WTC11 (cell line): ENCODE measurements around the gene CAPRIN1. TPM values are rescaled to one million over a fixed set of nuclear protein-coding genes. Genes with fewer than 3 reads are reported as not detected.

Experiments
- ATAC-seq: fragments of 200-7000 bp; cut with Tn5 transposase; 2 replicates; pipeline ENCODE4 v1.10.0; 2021; ENCODE audit warnings: mild to moderate bottlenecking, moderate library complexity
- CTCF ChIA-PET: fragments of 300-600 bp; sonication (Branson Sonifier 250); formaldehyde crosslinking; loops from one replicate; lab custom pipeline; 2021; ENCODE audit warnings: antibody characterized with exemption; lab: Charles Lee
- POLR2A ChIA-PET: fragments of 350-600 bp; sonication (Branson Sonifier 250); formaldehyde crosslinking; loops from one replicate; lab custom pipeline; 2021; ENCODE audit warnings: antibody characterized with exemption; lab: Charles Lee
- DNase-seq: peaks from one replicate; pipeline ENCODE4 v3.0.0; 2021; ENCODE audit warnings: low spot score
- H3K27ac Mint-ChIP-seq: 2 replicates; pipeline ENCODE4 v1.8.0; 2021; ENCODE audit warnings: mixed read lengths
- H3K27me3 Mint-ChIP-seq: 2 replicates; pipeline ENCODE4 v1.8.0; 2021; ENCODE audit warnings: low read depth, mild to moderate bottlenecking, moderate library complexity, mixed read lengths
- H3K36me3 Mint-ChIP-seq: 2 replicates; pipeline ENCODE4 v1.8.0; 2021; ENCODE audit warnings: mixed read lengths
- H3K4me1 Mint-ChIP-seq: 2 replicates; pipeline ENCODE4 v1.8.0; 2022; ENCODE audit warnings: mixed read lengths
- H3K4me3 Mint-ChIP-seq: 2 replicates; pipeline ENCODE4 v1.8.0; 2021; ENCODE audit warnings: mild to moderate bottlenecking, moderate library complexity, mixed read lengths
- H3K9me3 Mint-ChIP-seq: 2 replicates; pipeline ENCODE4 v1.8.0; 2021; ENCODE audit warnings: mixed read lengths
- FOXP1 ChIP-seq: sonication (generic); formaldehyde crosslinking; IDR thresholded peaks from 2 replicates; pipeline ENCODE4 v1.8.0; 2022; ENCODE audit warnings: missing genetic modification reagents, mild to moderate bottlenecking, moderate library complexity, borderline replicate concordance
- HMGA2 ChIP-seq: fragments of 250-450 bp; sonication (Bioruptor Pico); IDR thresholded peaks from 2 replicates; pipeline ENCODE4 v1.4.0; 2021; ENCODE audit warnings: mild to moderate bottlenecking, moderate library complexity
- JAZF1 ChIP-seq: fragments of 250-450 bp; sonication (Bioruptor Pico); IDR thresholded peaks from 2 replicates; pipeline ENCODE4 v1.9.0; 2021; ENCODE audit warnings: moderate library complexity, mild to moderate bottlenecking, inconsistent platforms
- NR2C2 ChIP-seq: sonication (generic); formaldehyde crosslinking; IDR thresholded peaks from 2 replicates; pipeline ENCODE4 v1.8.0; 2022; ENCODE audit warnings: mild to moderate bottlenecking, missing genetic modification reagents
- SOX15 ChIP-seq: fragments of 250-450 bp; sonication (Bioruptor Pico); IDR thresholded peaks from 2 replicates; pipeline ENCODE4 v1.9.0; 2021; ENCODE audit warnings: mild to moderate bottlenecking
- TEAD4 ChIP-seq: sonication (generic); formaldehyde crosslinking; IDR thresholded peaks from 2 replicates; pipeline ENCODE4 v1.8.0; 2022; ENCODE audit warnings: mild to moderate bottlenecking, missing genetic modification reagents
- ZNF219 ChIP-seq: sonication (generic); formaldehyde crosslinking; IDR thresholded peaks from 2 replicates; pipeline ENCODE4 v1.8.0; 2023; ENCODE audit warnings: missing genetic modification reagents, mild to moderate bottlenecking, borderline replicate concordance
- ZNF416 ChIP-seq: fragments of 250-450 bp; sonication (Bioruptor Pico); IDR thresholded peaks from 2 replicates; pipeline ENCODE4 v1.9.0; 2021; ENCODE audit warnings: mild to moderate bottlenecking, inconsistent platforms
- total RNA-seq: library from RNA; stranded (reverse); gene quantifications from 3 replicates; pipeline ENCODE4 v1.2.3, GENCODE V29; 2021
- TF ChIP-seq, protein P1 (sequence below): sonication (generic); formaldehyde crosslinking; IDR thresholded peaks from 2 replicates; pipeline ENCODE4 v1.8.1; 2023; ENCODE audit warnings: mild to moderate bottlenecking, moderate library complexity, missing genetic modification reagents
- TF ChIP-seq, protein P2 (sequence below): fragments of 250-450 bp; sonication (Bioruptor Pico); IDR thresholded peaks from 2 replicates; pipeline ENCODE4 v1.9.0; 2021; ENCODE audit warnings: mild to moderate bottlenecking
- TF ChIP-seq, protein P3 (sequence below): sonication (generic); formaldehyde crosslinking; IDR thresholded peaks from 2 replicates; pipeline ENCODE4 v1.8.0; 2023; ENCODE audit warnings: mild to moderate bottlenecking, missing genetic modification reagents
- TF ChIP-seq, protein P4 (sequence below): sonication (generic); formaldehyde crosslinking; IDR thresholded peaks from 2 replicates; pipeline ENCODE4 v1.8.1; 2023; ENCODE audit warnings: mild to moderate bottlenecking, missing genetic modification reagents
- TF ChIP-seq, protein P5 (sequence below): sonication (generic); formaldehyde crosslinking; IDR thresholded peaks from 2 replicates; pipeline ENCODE4 v1.8.0; 2022; ENCODE audit warnings: mild to moderate bottlenecking, missing genetic modification reagents
- TF ChIP-seq, protein P6 (sequence below): sonication (generic); formaldehyde crosslinking; IDR thresholded peaks from 2 replicates; pipeline ENCODE4 v1.8.1; 2022; ENCODE audit warnings: low read depth, mild to moderate bottlenecking, moderate library complexity, missing genetic modification reagents, borderline replicate concordance
- TF ChIP-seq, protein P7 (sequence below): sonication (generic); formaldehyde crosslinking; IDR thresholded peaks from 2 replicates; pipeline ENCODE4 v1.8.0; 2023; ENCODE audit warnings: missing genetic modification reagents

The CAPRIN1 gene
- total RNA-seq, 1 experiment from 2014 or later, result 288 TPM

DNA sequence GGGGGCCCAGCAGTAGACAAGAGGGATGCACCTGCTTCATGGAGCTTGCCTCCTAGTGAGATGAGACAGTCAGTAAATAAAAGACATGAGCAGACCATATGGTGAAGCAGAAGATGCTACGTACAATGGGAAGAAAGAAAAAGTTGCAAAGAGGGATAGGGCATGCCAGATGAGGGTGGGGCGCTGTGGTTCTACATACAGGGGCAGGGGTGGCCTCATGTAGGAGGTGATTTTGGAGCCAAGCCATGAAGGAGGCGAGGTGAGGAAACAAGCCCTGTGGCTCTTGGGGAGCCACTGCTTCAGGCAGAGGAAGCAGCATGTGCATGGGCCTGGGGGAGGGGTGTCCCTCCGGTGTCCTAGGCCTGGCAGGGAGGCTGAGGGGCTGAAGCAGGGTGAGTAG is 69.1 kb downstream of the CAPRIN1 start:
- Mint-ChIP-seq H3K4me3 (no peak overlapping the region), H3K36me3 (peaks cover 76% of the 10 kb centered on the region), H3K9me3 (no peaks in the 10 kb centered on the region), H3K4me1 (no peaks in the 10 kb centered on the region), H3K27ac (no peak overlapping the region), H3K27me3 (no peaks in the 10 kb centered on the region)
- ChIA-PET POLR2A (no interaction called here), CTCF (no interaction called here)
- ATAC-seq (no peak), DNase-seq (no peak)
- TF ChIP-seq TEAD4, result no peak
- no peak for TF ChIP-seq ZNF219 (CRISPR knock-in tag)
- no peak for TF ChIP-seq JAZF1
- no peak for TF ChIP-seq ZNF416 (CRISPR knock-in tag)
- TF ChIP-seq, protein P1, sequence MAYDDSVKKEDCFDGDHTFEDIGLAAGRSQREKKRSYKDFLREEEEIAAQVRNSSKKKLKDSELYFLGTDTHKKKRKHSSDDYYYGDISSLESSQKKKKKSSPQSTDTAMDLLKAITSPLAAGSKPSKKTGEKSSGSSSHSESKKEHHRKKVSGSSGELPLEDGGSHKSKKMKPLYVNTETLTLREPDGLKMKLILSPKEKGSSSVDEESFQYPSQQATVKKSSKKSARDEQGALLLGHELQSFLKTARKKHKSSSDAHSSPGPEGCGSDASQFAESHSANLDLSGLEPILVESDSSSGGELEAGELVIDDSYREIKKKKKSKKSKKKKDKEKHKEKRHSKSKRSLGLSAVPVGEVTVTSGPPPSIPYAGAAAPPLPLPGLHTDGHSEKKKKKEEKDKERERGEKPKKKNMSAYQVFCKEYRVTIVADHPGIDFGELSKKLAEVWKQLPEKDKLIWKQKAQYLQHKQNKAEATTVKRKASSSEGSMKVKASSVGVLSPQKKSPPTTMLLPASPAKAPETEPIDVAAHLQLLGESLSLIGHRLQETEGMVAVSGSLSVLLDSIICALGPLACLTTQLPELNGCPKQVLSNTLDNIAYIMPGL (CRISPR knock-in tag), result no peak
- TF ChIP-seq HMGA2, result no peak
- TF ChIP-seq, protein P2, sequence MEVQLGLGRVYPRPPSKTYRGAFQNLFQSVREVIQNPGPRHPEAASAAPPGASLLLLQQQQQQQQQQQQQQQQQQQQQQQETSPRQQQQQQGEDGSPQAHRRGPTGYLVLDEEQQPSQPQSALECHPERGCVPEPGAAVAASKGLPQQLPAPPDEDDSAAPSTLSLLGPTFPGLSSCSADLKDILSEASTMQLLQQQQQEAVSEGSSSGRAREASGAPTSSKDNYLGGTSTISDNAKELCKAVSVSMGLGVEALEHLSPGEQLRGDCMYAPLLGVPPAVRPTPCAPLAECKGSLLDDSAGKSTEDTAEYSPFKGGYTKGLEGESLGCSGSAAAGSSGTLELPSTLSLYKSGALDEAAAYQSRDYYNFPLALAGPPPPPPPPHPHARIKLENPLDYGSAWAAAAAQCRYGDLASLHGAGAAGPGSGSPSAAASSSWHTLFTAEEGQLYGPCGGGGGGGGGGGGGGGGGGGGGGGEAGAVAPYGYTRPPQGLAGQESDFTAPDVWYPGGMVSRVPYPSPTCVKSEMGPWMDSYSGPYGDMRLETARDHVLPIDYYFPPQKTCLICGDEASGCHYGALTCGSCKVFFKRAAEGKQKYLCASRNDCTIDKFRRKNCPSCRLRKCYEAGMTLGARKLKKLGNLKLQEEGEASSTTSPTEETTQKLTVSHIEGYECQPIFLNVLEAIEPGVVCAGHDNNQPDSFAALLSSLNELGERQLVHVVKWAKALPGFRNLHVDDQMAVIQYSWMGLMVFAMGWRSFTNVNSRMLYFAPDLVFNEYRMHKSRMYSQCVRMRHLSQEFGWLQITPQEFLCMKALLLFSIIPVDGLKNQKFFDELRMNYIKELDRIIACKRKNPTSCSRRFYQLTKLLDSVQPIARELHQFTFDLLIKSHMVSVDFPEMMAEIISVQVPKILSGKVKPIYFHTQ, result no peak
- TF ChIP-seq, protein P3, sequence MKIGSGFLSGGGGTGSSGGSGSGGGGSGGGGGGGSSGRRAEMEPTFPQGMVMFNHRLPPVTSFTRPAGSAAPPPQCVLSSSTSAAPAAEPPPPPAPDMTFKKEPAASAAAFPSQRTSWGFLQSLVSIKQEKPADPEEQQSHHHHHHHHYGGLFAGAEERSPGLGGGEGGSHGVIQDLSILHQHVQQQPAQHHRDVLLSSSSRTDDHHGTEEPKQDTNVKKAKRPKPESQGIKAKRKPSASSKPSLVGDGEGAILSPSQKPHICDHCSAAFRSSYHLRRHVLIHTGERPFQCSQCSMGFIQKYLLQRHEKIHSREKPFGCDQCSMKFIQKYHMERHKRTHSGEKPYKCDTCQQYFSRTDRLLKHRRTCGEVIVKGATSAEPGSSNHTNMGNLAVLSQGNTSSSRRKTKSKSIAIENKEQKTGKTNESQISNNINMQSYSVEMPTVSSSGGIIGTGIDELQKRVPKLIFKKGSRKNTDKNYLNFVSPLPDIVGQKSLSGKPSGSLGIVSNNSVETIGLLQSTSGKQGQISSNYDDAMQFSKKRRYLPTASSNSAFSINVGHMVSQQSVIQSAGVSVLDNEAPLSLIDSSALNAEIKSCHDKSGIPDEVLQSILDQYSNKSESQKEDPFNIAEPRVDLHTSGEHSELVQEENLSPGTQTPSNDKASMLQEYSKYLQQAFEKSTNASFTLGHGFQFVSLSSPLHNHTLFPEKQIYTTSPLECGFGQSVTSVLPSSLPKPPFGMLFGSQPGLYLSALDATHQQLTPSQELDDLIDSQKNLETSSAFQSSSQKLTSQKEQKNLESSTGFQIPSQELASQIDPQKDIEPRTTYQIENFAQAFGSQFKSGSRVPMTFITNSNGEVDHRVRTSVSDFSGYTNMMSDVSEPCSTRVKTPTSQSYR (CRISPR knock-in tag), result no peak
- TF ChIP-seq SOX15 (CRISPR knock-in tag), result no peak
- TF ChIP-seq, protein P4, sequence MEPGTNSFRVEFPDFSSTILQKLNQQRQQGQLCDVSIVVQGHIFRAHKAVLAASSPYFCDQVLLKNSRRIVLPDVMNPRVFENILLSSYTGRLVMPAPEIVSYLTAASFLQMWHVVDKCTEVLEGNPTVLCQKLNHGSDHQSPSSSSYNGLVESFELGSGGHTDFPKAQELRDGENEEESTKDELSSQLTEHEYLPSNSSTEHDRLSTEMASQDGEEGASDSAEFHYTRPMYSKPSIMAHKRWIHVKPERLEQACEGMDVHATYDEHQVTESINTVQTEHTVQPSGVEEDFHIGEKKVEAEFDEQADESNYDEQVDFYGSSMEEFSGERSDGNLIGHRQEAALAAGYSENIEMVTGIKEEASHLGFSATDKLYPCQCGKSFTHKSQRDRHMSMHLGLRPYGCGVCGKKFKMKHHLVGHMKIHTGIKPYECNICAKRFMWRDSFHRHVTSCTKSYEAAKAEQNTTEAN (CRISPR knock-in tag), result no peak
- TF ChIP-seq, protein P5, sequence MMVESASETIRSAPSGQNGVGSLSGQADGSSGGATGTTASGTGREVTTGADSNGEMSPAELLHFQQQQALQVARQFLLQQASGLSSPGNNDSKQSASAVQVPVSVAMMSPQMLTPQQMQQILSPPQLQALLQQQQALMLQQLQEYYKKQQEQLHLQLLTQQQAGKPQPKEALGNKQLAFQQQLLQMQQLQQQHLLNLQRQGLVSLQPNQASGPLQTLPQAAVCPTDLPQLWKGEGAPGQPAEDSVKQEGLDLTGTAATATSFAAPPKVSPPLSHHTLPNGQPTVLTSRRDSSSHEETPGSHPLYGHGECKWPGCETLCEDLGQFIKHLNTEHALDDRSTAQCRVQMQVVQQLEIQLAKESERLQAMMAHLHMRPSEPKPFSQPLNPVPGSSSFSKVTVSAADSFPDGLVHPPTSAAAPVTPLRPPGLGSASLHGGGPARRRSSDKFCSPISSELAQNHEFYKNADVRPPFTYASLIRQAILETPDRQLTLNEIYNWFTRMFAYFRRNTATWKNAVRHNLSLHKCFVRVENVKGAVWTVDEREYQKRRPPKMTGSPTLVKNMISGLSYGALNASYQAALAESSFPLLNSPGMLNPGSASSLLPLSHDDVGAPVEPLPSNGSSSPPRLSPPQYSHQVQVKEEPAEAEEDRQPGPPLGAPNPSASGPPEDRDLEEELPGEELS (CRISPR knock-in tag), result no peak
- TF ChIP-seq, protein P6, sequence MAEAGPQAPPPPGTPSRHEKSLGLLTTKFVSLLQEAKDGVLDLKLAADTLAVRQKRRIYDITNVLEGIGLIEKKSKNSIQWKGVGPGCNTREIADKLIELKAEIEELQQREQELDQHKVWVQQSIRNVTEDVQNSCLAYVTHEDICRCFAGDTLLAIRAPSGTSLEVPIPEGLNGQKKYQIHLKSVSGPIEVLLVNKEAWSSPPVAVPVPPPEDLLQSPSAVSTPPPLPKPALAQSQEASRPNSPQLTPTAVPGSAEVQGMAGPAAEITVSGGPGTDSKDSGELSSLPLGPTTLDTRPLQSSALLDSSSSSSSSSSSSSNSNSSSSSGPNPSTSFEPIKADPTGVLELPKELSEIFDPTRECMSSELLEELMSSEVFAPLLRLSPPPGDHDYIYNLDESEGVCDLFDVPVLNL (CRISPR knock-in tag), result no peak
- TF ChIP-seq FOXP1 (CRISPR knock-in tag), result no peak
- TF ChIP-seq, protein P7, sequence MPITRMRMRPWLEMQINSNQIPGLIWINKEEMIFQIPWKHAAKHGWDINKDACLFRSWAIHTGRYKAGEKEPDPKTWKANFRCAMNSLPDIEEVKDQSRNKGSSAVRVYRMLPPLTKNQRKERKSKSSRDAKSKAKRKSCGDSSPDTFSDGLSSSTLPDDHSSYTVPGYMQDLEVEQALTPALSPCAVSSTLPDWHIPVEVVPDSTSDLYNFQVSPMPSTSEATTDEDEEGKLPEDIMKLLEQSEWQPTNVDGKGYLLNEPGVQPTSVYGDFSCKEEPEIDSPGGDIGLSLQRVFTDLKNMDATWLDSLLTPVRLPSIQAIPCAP (CRISPR knock-in tag), result no peak
- no peak for TF ChIP-seq NR2C2 (CRISPR knock-in tag)
